GM18519 (cell line): ENCODE data around the gene OMP.

ENCODE experiments used
- ATAC-seq: cut with Tn5 transposase; IDR thresholded peaks from one replicate; pipeline ENCODE4 v1.9.1; 2021; ENCODE audit warnings: mild to moderate bottlenecking, moderate library complexity; ENCODE audit not compliant: unreplicated experiment, low FRiP score

The OMP gene

DNA sequence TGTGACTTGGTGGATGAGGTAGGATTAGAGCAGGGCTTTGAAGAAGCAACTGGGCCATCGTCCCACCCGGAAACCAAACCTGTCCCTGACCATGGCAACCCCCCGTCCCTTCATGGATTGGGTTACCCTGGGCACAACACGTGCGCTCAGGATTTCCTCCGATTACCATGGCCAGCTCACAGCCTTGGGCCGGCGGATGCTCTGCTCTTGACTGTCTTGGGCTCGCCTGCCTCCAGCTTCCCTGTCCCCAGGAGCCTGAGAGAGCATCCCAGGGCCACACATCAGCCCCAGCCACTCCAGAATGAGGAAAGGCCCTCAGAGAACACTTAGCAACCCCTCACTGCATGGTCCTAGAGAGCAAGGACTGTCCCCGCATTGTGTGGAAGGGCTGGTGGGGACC lies 48.2 kb downstream of the OMP start:
- ATAC-seq, result no peak

DNA sequence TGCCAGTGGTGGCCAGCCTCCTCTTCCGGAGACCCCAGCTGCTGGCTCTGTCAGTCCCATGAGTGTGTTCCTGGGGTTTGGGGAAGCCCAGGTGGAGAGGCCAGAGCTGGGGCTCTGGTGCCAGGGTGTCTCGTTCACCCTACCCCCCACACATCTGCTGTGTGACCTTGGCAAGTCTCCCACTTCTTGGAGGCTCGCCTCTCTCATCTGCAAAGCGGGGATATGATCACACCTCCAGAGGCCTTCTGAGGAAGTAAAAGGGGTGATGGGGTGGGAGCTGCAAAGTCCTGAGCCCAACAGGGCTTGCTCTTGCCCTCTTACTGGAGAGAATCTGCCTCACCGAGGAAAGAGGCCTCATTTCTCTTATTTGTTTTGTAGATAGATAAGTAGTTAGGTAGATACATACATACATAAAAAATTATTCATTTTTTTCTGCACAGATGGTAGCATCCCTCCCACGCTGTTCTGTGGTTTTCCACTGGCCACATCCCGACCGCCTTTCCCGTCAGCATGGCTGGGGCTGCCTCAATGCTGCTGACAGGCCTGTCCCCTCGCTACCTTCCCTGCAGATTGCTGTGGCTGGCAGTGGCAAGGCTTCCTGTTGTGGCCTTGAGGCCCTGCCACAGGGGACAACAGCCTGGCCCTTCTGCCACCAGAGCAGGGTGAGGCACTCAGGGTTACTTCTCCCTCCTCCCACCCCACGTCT lies 49.3 kb downstream of the OMP start:
- no peak for ATAC-seq

DNA sequence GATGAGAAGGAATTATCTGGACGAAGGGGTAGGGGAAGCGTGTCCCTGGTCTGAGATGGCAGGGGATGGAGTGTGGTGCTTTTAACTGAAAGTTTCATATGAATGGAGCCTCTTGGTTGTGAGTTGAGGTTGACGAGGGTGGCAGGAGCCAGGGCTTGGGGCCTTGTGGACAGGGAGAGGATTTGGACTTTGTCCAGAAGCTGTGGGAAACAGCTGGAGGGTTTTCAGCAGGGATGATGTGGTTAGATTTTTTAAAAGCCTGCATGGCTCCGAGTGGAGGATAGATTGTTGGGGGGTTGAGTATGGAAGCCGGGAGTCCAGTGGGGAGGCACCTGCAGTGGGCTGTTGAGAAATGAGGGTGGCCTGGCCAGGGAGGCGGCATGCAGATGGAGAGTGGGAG lies 50.2 kb downstream of the OMP start:
- no peak for ATAC-seq
